Islet of Langerhans (tissue), 1 donor: ENCODE results near the gene SULT1A1.
"Not testable (repeated sequence)": the region's sequence is repeated elsewhere in the genome, so short reads cannot be mapped to it uniquely, and the experiment has no call there.

Source experiments
- FAIRE-seq: peaks from one replicate; lab custom pipeline; 2011; peaks lifted over from hg19 to GRCh38; lab: Jason Lieb, UNC

Gene SULT1A1

GRCh38 chr16:28608867-28609596 is 812 bp downstream of the SULT1A1 start:
- not testable (repeated sequence) for FAIRE-seq

- FAIRE-seq = not testable (repeated sequence)
These were observed 1.4 kb downstream of the SULT1A1 start for GRCh38 chr16:28608496-28608808.

GRCh38 chr16:28607681-28608495 is 2.0 kb downstream of the SULT1A1 start:
- FAIRE-seq = not testable (repeated sequence)

GRCh38 chr16:28607116-28607623 is 2.7 kb downstream of the SULT1A1 start:
- no peak for FAIRE-seq

- no peak for FAIRE-seq
These were observed 3.3 kb downstream of the SULT1A1 start for GRCh38 chr16:28606291-28607115.

- FAIRE-seq = no peak
These were observed 5.7 kb downstream of the SULT1A1 start for GRCh38 chr16:28604186-28604565.

GRCh38 chr16:28603381-28604185 is 6.3 kb downstream of the SULT1A1 start:
- no peak for FAIRE-seq

- no peak for FAIRE-seq
These were observed 7.3 kb downstream of the SULT1A1 start for GRCh38 chr16:28602529-28602928.

GRCh38 chr16:28602062-28602461 is 7.8 kb downstream of the SULT1A1 start:
- not testable (repeated sequence) for FAIRE-seq

GRCh38 chr16:28601589-28601988 is 8.3 kb downstream of the SULT1A1 start:
- not testable (repeated sequence) for FAIRE-seq

GRCh38 chr16:28600965-28601364 is 8.9 kb downstream of the SULT1A1 start:
- not testable (repeated sequence) for FAIRE-seq

GRCh38 chr16:28599377-28600285 is 10.2 kb downstream of the SULT1A1 start:
- not testable (repeated sequence) for FAIRE-seq

GRCh38 chr16:28597692-28598261 is 12.1 kb downstream of the SULT1A1 start:
- FAIRE-seq = no peak

GRCh38 chr16:28596840-28597691 is 12.8 kb downstream of the SULT1A1 start, which contains the start of gene SULT1A2:
TSS of gene SULT1A2 (minus strand) at chr16:28597050. CDS start at chr16:28595930, 1,120 bp downstream.
- no peak for FAIRE-seq

GRCh38 chr16:28596115-28596630 is 13.7 kb downstream of the SULT1A1 start:
- no peak for FAIRE-seq

- not testable (repeated sequence) for FAIRE-seq
These were observed 14.4 kb downstream of the SULT1A1 start for GRCh38 chr16:28595451-28595850.

GRCh38 chr16:28592979-28593553 is 16.8 kb downstream of the SULT1A1 start:
- no peak for FAIRE-seq

GRCh38 chr16:28592511-28592910 is 17.3 kb downstream of the SULT1A1 start:
- no peak for FAIRE-seq
